ENCODE measurements around the gene STAC. TPM values are rescaled to one million over a fixed set of nuclear protein-coding genes. Genes with fewer than 3 reads are reported as not detected.

Gene STAC
- total and polyA plus RNA-seq, 2 donors (not counting 3 experiments of a cell fraction or from before 2014, with no cell fraction given), result 0.03 to 0.88 TPM

DNA sequence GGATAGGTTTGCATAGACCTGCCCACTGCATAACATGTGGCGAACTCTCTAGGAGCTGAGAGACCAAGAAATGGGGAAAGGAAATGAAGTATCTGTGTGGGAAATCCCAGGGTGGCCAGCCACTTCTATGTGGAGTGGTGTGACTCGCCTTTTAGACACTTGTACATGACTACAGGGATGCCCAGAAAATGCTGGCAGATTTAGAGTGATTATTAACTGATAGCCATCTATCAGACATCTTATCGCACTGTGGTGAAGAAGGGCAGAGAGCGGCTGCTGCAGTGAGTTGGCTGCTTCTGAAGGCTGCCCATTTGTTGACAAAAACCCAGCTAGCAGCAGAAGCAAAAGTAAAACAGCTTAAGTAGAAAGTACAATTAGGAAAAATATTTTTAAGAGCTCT lies 18.1 kb upstream of the STAC start:
- H3K4me3 ChIP-seq (replicated peaks in 1 of 3; ENCODE audit: insufficient read depth in 1 of 3, low read depth in 1 of 3, low read length in 3 of 3), result no peak overlapping the region
- FAIRE-seq (no peak), DNase-seq (ENCODE audit: low read depth, low spot score) (no peak)
- no peak overlapping the region for H3K9ac ChIP-seq (replicated peaks; ENCODE audit: extremely low read depth, insufficient read depth, low read length)
- dilution Hi-C loops (cut with MboI; ENCODE audit: extremely low pct_ligation_motif_present, low sequenced_read_pairs) (no loop called here), intact Hi-C loops (cut with micrococcal nuclease) (no loop called here)
- H3K27me3 ChIP-seq (ENCODE audit: control insufficient read depth in 2 of 2, insufficient read depth in 2 of 2, low read length in 2 of 2), result no peaks in the 10 kb centered on the region
- H3K4me1 ChIP-seq (ENCODE audit: control insufficient read depth, extremely low read depth, insufficient read depth, low read length), result peaks cover 3% of the 10 kb centered on the region
- H3K79me2 ChIP-seq (ENCODE audit: control insufficient read depth, insufficient read depth, low read length), result no peaks in the 10 kb centered on the region
- no TSS peak for BruUV-seq (replicated peaks)
- TF ChIP-seq GATA2 (IDR thresholded peaks at IDR 0.05; ENCODE audit: insufficient read depth, insufficient read length, low read depth, low read length) (peak; percentile 88), FOS (IDR thresholded peaks at IDR 0.05; ENCODE audit: borderline replicate concordance, insufficient read depth, low read length) (no peak)
- H3K9me1 ChIP-seq (replicated peaks; ENCODE audit: control insufficient read depth, extremely low read depth, insufficient read depth, low read length), result no peaks in the 10 kb centered on the region
- H3K36me3 ChIP-seq (ENCODE audit: control insufficient read depth in 2 of 2, extremely low read depth in 1 of 2, insufficient read depth in 2 of 2, low read length in 2 of 2), result no peaks in the 10 kb centered on the region
- ChIA-PET CTCF (no interaction called here), POLR2A (interaction anchor here (0.6 kb wide), 1 partner anchor 186 kb away, joined by 3 read pairs; no protein-coding TSS in a partner anchor)
- no peak overlapping the region for H3K27ac ChIP-seq (ENCODE audit: insufficient read depth, low read depth, low read length)
- H3K4me2 ChIP-seq (ENCODE audit: insufficient read depth, low read length), result no peak overlapping the region
- no peak overlapping the region for H2AFZ ChIP-seq (ENCODE audit: low read depth, low read length)
- no peaks in the 10 kb centered on the region for H3K9me3 ChIP-seq (replicated peaks; ENCODE audit: control insufficient read depth, insufficient read depth, low read length)
- H4K20me1 ChIP-seq (replicated peaks; ENCODE audit: control insufficient read depth, extremely low read depth, insufficient read depth, low read length), result no peaks in the 10 kb centered on the region

DNA sequence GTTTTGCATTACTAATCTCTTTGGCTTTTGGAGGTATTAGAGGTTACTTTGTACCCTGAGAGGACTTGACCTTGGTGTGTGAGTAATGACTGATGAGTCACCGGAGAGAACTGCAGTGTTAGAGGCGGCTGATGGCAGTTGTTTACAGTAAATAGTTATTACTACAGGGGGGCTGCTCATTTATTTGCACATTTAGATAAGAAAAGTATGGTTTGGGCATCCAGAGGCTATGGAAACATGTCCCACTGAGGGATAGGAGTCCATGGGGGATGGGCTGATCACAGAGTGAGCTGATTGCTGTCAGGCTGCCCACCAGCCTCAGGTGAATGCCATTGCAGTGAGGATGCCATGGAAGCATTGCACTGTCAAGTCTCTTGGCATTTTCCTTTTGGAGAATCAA lies 17.3 kb upstream of the STAC start:
- DNase-seq (ENCODE audit: low read depth, low spot score), result no peak
- Histone ChIP-seq H3K4me3 (replicated peaks in 1 of 3; ENCODE audit: insufficient read depth in 1 of 3, low read depth in 1 of 3, low read length in 3 of 3) (no peak overlapping the region), H3K27ac (ENCODE audit: insufficient read depth, low read depth, low read length) (no peak overlapping the region), H3K4me2 (ENCODE audit: insufficient read depth, low read length) (no peak overlapping the region), H3K9me1 (replicated peaks; ENCODE audit: control insufficient read depth, extremely low read depth, insufficient read depth, low read length) (no peaks in the 10 kb centered on the region), H3K4me1 (ENCODE audit: control insufficient read depth, extremely low read depth, insufficient read depth, low read length) (peaks cover 3% of the 10 kb centered on the region), H3K36me3 (ENCODE audit: control insufficient read depth in 2 of 2, extremely low read depth in 1 of 2, insufficient read depth in 2 of 2, low read length in 2 of 2) (no peaks in the 10 kb centered on the region), H3K79me2 (ENCODE audit: control insufficient read depth, insufficient read depth, low read length) (no peaks in the 10 kb centered on the region), H3K9ac (replicated peaks; ENCODE audit: extremely low read depth, insufficient read depth, low read length) (no peak overlapping the region), H4K20me1 (replicated peaks; ENCODE audit: control insufficient read depth, extremely low read depth, insufficient read depth, low read length) (no peaks in the 10 kb centered on the region), H3K9me3 (replicated peaks; ENCODE audit: control insufficient read depth, insufficient read depth, low read length) (no peaks in the 10 kb centered on the region), H2AFZ (ENCODE audit: low read depth, low read length) (no peak overlapping the region), H3K27me3 (ENCODE audit: control insufficient read depth in 2 of 2, insufficient read depth in 2 of 2, low read length in 2 of 2) (no peaks in the 10 kb centered on the region)
- TF ChIP-seq, protein P1, sequence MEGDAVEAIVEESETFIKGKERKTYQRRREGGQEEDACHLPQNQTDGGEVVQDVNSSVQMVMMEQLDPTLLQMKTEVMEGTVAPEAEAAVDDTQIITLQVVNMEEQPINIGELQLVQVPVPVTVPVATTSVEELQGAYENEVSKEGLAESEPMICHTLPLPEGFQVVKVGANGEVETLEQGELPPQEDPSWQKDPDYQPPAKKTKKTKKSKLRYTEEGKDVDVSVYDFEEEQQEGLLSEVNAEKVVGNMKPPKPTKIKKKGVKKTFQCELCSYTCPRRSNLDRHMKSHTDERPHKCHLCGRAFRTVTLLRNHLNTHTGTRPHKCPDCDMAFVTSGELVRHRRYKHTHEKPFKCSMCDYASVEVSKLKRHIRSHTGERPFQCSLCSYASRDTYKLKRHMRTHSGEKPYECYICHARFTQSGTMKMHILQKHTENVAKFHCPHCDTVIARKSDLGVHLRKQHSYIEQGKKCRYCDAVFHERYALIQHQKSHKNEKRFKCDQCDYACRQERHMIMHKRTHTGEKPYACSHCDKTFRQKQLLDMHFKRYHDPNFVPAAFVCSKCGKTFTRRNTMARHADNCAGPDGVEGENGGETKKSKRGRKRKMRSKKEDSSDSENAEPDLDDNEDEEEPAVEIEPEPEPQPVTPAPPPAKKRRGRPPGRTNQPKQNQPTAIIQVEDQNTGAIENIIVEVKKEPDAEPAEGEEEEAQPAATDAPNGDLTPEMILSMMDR (IDR thresholded peaks at IDR 0.05; ENCODE audit: extremely low read depth in 1 of 2, insufficient read depth in 1 of 2, low read depth in 1 of 2, low read length in 2 of 2), result no peak
- peak; percentile 51 for TF ChIP-seq FOS (IDR thresholded peaks at IDR 0.05; ENCODE audit: borderline replicate concordance, insufficient read depth, low read length)
- TF ChIP-seq JUN (IDR thresholded peaks at IDR 0.05; ENCODE audit: borderline replicate concordance, insufficient read depth, insufficient read length, low read depth), result peak; percentile 32
- peak; percentile 21 for TF ChIP-seq GATA2 (IDR thresholded peaks at IDR 0.05; ENCODE audit: insufficient read depth, insufficient read length, low read depth, low read length)
- intact Hi-C loops (cut with micrococcal nuclease) (no loop called here), dilution Hi-C loops (cut with MboI; ENCODE audit: extremely low pct_ligation_motif_present, low sequenced_read_pairs) (no loop called here)
- no TSS peak for BruUV-seq (replicated peaks)
- POLR2A ChIA-PET, result no interaction called here
- CTCF ChIA-PET, result no interaction called here
- FAIRE-seq, result no peak

Data from endothelial cell of umbilical vein (primary cell).